OCI-LY1 (cell line): ENCODE measurements around the gene C3orf70.

Experiments
- H2AFZ ChIP-seq: fragments of 200-600 bp; sonication (generic), shearing (Covaris generic); 2 replicates; pipeline ENCODE4 v1.6.0; 2014; ENCODE audit warnings: antibody characterized with exemption, mild to moderate bottlenecking, low read length
- H3F3A ChIP-seq: fragments of 200-600 bp; sonication (generic), shearing (Covaris generic); 2 replicates; pipeline ENCODE4 v1.6.0; 2014; ENCODE audit warnings: mild to moderate bottlenecking, antibody characterized with exemption, low read length, moderate library complexity; ENCODE audit not compliant: insufficient read depth
- H3K27ac ChIP-seq: fragments of 200-600 bp; sonication (generic); 2 replicates; pipeline ENCODE4 v1.5.1; 2014; ENCODE audit warnings: low read length, mixed run types, mild to moderate bottlenecking, low read depth; ENCODE audit not compliant: poor library complexity, severe bottlenecking
- H3K27me3 ChIP-seq: fragments of 200-600 bp; sonication (generic); 2 replicates; pipeline ENCODE4 v1.6.0; 2014; ENCODE audit warnings: antibody characterized with exemption, mild to moderate bottlenecking, low read length, moderate library complexity; ENCODE audit not compliant: insufficient read depth
- H3K36me3 ChIP-seq: fragments of 200-600 bp; sonication (generic); 2 replicates; pipeline ENCODE4 v1.6.1; 2014; ENCODE audit warnings: mild to moderate bottlenecking, antibody characterized with exemption, low read length, moderate library complexity, mixed read lengths; ENCODE audit not compliant: insufficient read depth
- H3K4me1 ChIP-seq: fragments of 200-600 bp; sonication (generic); 2 replicates; pipeline ENCODE4 v1.5.1; 2014; ENCODE audit warnings: mild to moderate bottlenecking, low read length, moderate library complexity; ENCODE audit not compliant: insufficient read depth, severe bottlenecking
- H3K4me2 ChIP-seq: fragments of 200-600 bp; sonication (generic), shearing (Covaris generic); 2 replicates; pipeline ENCODE4 v1.6.1; 2014; ENCODE audit warnings: low read length
- H3K4me3 ChIP-seq: fragments of 200-600 bp; sonication (generic); 2 replicates; pipeline ENCODE4 v1.5.1; 2014; ENCODE audit warnings: low read length, low read depth, mild to moderate bottlenecking, mixed read lengths; ENCODE audit not compliant: poor library complexity, severe bottlenecking
- H3K79me2 ChIP-seq: fragments of 200-600 bp; shearing (Covaris generic); 2 replicates; pipeline ENCODE4 v1.6.1; 2016; ENCODE audit warnings: mixed run types, low read length, mixed read lengths; ENCODE audit not compliant: insufficient read depth
- H3K9ac ChIP-seq: fragments of 200-600 bp; sonication (generic), shearing (Covaris generic); 2 replicates; pipeline ENCODE4 v1.6.1; 2014; ENCODE audit warnings: mild to moderate bottlenecking, low read length, mixed read lengths
- H3K9me2 ChIP-seq: fragments of 200-600 bp; sonication (generic), shearing (Covaris generic); 2 replicates; pipeline ENCODE4 v1.6.1; 2014; ENCODE audit warnings: low read depth, mild to moderate bottlenecking, low read length, mixed read lengths
- H3K9me3 ChIP-seq: fragments of 200-600 bp; shearing (Covaris generic); 2 replicates; pipeline ENCODE4 v1.6.1; 2014; ENCODE audit warnings: low read length, mixed read lengths
- H4K20me1 ChIP-seq: fragments of 200-600 bp; sonication (generic), shearing (Covaris generic); 2 replicates; pipeline ENCODE4 v1.6.0; 2016; ENCODE audit warnings: mild to moderate bottlenecking, low read length; ENCODE audit not compliant: insufficient read depth
- EZH2 ChIP-seq: fragments of 200-600 bp; sonication (generic), shearing (Covaris generic); IDR thresholded peaks from 2 replicates; pipeline ENCODE4 v1.8.0; 2017; ENCODE audit warnings: borderline replicate concordance, mixed run types, mild to moderate bottlenecking, antibody characterized with exemption, low read length, moderate library complexity, mixed read lengths
- TF ChIP-seq, protein P1 (sequence below): fragments of 200-600 bp; sonication (generic), shearing (Covaris generic); IDR thresholded peaks from 2 replicates; pipeline ENCODE4 v1.5.1; 2017; ENCODE audit warnings: mild to moderate bottlenecking, antibody characterized with exemption, low read length, moderate library complexity, mixed read lengths

C3orf70 gene

DNA sequence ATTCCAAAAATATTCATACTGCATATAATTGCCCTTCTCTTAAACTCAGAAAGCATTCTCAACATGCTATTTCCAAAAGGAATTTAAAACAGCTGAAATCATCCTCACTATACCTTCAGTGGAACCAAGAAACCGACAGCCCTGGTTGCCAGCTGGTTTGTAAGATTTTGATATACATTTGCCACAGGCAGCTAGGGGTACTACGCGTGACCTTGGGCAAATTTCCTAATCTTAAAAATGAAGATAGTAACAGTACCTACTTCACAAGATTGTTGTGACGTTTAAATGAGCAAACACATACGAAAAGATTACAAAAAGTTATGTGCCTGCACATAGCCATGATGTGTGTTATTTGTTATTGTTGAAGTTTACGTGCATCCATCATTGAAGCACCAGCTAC lies 7.3 kb downstream of the C3orf70 start:
- Histone ChIP-seq H3K4me3 (no peak overlapping the region), H4K20me1 (no peaks in the 10 kb centered on the region), H3K9me2 (no peaks in the 10 kb centered on the region), H3K79me2 (no peaks in the 10 kb centered on the region), H3K27me3 (peaks cover under 1% of the 10 kb centered on the region; the same call in 1 of the 2 replicates), H3F3A (no peaks in the 10 kb centered on the region), H3K36me3 (no peaks in the 10 kb centered on the region), H3K9me3 (no peaks in the 10 kb centered on the region), H3K27ac (no peak overlapping the region), H3K4me1 (no peaks in the 10 kb centered on the region), H2AFZ (no peak overlapping the region), H3K4me2 (no peak overlapping the region), H3K9ac (no peak overlapping the region)
- TF ChIP-seq, protein P1, sequence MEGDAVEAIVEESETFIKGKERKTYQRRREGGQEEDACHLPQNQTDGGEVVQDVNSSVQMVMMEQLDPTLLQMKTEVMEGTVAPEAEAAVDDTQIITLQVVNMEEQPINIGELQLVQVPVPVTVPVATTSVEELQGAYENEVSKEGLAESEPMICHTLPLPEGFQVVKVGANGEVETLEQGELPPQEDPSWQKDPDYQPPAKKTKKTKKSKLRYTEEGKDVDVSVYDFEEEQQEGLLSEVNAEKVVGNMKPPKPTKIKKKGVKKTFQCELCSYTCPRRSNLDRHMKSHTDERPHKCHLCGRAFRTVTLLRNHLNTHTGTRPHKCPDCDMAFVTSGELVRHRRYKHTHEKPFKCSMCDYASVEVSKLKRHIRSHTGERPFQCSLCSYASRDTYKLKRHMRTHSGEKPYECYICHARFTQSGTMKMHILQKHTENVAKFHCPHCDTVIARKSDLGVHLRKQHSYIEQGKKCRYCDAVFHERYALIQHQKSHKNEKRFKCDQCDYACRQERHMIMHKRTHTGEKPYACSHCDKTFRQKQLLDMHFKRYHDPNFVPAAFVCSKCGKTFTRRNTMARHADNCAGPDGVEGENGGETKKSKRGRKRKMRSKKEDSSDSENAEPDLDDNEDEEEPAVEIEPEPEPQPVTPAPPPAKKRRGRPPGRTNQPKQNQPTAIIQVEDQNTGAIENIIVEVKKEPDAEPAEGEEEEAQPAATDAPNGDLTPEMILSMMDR, result no peak
- TF ChIP-seq EZH2, result no peak

DNA sequence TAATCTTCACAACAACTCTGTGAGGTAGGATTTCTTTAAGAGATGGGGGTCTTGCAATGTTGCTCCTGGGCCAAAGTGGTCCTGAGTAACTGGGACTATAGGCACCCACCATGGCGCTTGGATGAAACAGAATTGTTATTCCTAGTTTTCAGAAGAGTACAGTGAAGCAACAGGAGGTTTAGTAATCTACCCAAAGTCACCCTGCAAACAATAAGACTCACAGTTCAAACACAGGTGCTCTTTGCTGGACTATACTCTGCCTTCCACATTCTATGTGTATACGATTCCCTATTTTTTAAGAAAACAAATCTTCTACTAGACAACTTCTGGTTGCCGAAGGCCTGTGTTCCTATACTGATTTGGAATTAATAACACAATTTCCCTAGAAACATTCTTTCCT lies 8.1 kb downstream of the C3orf70 start:
- Histone ChIP-seq H3K9me3 (no peaks in the 10 kb centered on the region), H3K4me1 (no peaks in the 10 kb centered on the region), H4K20me1 (no peaks in the 10 kb centered on the region), H2AFZ (no peak overlapping the region), H3K27me3 (no peaks in the 10 kb centered on the region; the same call in 1 of the 2 replicates), H3K36me3 (no peaks in the 10 kb centered on the region), H3K4me2 (no peak overlapping the region), H3K9me2 (no peaks in the 10 kb centered on the region), H3F3A (no peaks in the 10 kb centered on the region), H3K4me3 (no peak overlapping the region), H3K27ac (no peak overlapping the region), H3K79me2 (no peaks in the 10 kb centered on the region), H3K9ac (no peak overlapping the region)
- no peak for TF ChIP-seq EZH2
- TF ChIP-seq, protein P1, result no peak

GRCh38 chr3:185137821-185138220 lies 15.0 kb downstream of the C3orf70 start:
- no peak overlapping the region for H3K4me3 ChIP-seq
- no peaks in the 10 kb centered on the region for H3K79me2 ChIP-seq
- no peak overlapping the region for H3K9ac ChIP-seq
- no peak overlapping the region for H3K27ac ChIP-seq
- H3F3A ChIP-seq, result no peaks in the 10 kb centered on the region
- H2AFZ ChIP-seq, result no peak overlapping the region
- no peak overlapping the region for H3K4me2 ChIP-seq
- no peaks in the 10 kb centered on the region for H3K27me3 ChIP-seq
- H3K36me3 ChIP-seq, result no peaks in the 10 kb centered on the region
- no peaks in the 10 kb centered on the region for H4K20me1 ChIP-seq
- no peaks in the 10 kb centered on the region for H3K9me3 ChIP-seq
- no peak for TF ChIP-seq EZH2
- TF ChIP-seq, protein P1, result no peak
- H3K4me1 ChIP-seq, result no peaks in the 10 kb centered on the region
- H3K9me2 ChIP-seq, result no peaks in the 10 kb centered on the region
